Skin of body (tissue), 3 donors: ENCODE data around the gene RTCB. TPM values are rescaled to one million over a fixed set of nuclear protein-coding genes. Genes with fewer than 3 reads are reported as not detected.

ENCODE experiments used
- DNase-seq: peaks from one replicate; lab custom pipeline; 2025; lab: John Stamatoyannopoulos, UW
- small RNA-seq: library from RNA; depleted of rRNA; stranded (forward); fragments of <200 nt; gene quantifications from one replicate; pipeline ENCODE3, GENCODE V24; 2014; ENCODE audit warnings: low replicate concordance
- total RNA-seq: library from RNA; depleted of rRNA; stranded (reverse); fragments of >200 nt; gene quantifications from one replicate; pipeline ENCODE4 v1.2.3, GENCODE V29; 2014

The RTCB gene
- total RNA-seq, 1 donor from 2014 or later: 77.5 TPM

DNA sequence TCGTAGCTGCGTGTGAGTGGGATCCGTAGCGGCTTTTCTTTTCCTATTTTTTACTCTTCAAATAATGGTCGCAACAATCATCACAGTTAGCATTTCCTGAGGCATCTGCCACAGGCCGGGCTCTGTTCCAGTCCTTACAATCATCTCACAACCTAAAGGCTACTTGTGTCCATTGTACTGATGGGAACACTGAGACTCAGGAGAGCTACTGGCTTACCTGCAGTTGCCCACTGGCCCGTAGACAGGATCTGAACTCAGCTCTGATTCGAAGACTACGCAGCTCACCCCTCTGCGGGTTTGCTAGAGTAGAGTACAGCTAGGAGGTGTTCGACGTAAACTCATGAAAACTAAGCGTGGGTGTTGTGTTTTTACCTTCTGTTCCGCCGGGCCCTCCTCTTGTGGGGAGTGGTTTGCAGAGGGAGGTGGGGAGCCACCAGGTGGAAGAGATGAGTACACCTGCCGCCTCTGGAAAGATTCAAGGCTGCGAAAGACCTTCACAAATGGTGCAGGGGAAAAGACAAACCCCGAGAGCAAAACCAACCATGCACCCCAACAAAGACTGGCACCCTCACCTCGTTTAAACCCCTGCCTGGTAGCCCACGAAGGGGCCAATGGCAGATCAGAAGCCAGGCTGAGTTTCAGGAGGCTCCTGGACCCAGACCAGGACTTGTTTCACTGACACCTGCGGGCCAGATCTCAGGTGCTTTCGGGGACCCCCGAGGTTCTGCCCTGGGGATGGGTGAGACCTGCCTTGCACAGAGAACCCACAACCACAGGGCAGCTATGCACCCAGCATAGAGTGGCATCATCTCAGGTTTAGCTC lies 72.6 kb downstream of the RTCB start:
- DNase-seq: no peak

DNA sequence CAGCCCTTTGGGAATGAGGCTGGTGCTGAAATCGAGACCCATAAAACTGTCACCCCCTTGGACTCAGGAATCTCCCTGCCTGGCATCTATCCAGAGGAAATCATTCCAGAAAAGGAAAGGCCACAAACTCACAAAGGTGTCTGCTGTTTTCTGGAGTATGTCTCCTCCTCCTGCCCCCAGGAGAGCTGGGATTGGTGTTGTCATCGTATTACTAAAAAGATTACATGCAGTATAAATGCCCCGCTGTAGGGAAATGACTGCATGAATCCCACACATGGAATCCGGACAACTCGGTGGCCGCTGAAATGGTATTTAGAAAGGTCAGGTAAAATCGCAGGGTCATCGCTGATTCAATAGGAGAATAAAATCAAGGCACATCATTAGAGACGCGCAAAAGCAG lies 73.3 kb downstream of the RTCB start:
- DNase-seq: no peak

Small RNAs within 50 kb of the gene (small RNA-seq; reads per million reads assigned to genes)
- gene AL021937.2: not detected
- not detected for gene IGLVIVOR22-2
- not detected for gene RF02171
- gene RF02172: not detected

Other genes with a start within 250 kb of the RTCB start
- not detected for gene RFPL2, start 207.2 kb downstream of the RTCB start, total RNA-seq
- 0.79 TPM for gene SLC5A4, start 156.9 kb downstream of the RTCB start, total RNA-seq
- not detected for gene RFPL3, start 54.4 kb downstream of the RTCB start, total RNA-seq
- gene BPIFC, start 52.2 kb upstream of the RTCB start, total RNA-seq: 31.7 TPM
- 71.6 TPM for gene FBXO7, start 62.6 kb upstream of the RTCB start, total RNA-seq